Vagina (tissue), 2 donors: Measurements from ENCODE around the gene TYSND1.

Source experiments
- POLR2A ChIP-seq, 2 donors: fragments of 450-650 bp; IDR thresholded peaks; one replicate each; pipeline ENCODE4 v1.6.1; 2017; ENCODE audit warnings: antibody characterized with exemption in 2 of 2, mild to moderate bottlenecking in 2 of 2, moderate library complexity in 2 of 2
- POLR2AphosphoS5 ChIP-seq, 2 donors: sonication (generic); formaldehyde crosslinking; IDR thresholded peaks; one replicate each; pipeline ENCODE4 v1.9.0; 2017; ENCODE audit warnings: antibody characterized with exemption in 2 of 2, mild to moderate bottlenecking in 2 of 2, low read depth in 1 of 2; ENCODE audit not compliant: insufficient read depth in 1 of 2
- TF ChIP-seq, protein P1 (sequence below), 3 experiments: fragments of 450-650 bp in 2 of 3; fragments of 200-600 bp in 1 of 3; sonication (generic) in 1 of 3; IDR thresholded peaks; one replicate each; pipeline ENCODE4 v1.5.1; 2017 to 2019; ENCODE audit warnings: antibody characterized with exemption in 3 of 3, mild to moderate bottlenecking in 2 of 3, moderate library complexity in 2 of 3

GRCh38 chr10:70121281-70121949 is 25.1 kb downstream of the TYSND1 start:
- TF ChIP-seq, protein P1, sequence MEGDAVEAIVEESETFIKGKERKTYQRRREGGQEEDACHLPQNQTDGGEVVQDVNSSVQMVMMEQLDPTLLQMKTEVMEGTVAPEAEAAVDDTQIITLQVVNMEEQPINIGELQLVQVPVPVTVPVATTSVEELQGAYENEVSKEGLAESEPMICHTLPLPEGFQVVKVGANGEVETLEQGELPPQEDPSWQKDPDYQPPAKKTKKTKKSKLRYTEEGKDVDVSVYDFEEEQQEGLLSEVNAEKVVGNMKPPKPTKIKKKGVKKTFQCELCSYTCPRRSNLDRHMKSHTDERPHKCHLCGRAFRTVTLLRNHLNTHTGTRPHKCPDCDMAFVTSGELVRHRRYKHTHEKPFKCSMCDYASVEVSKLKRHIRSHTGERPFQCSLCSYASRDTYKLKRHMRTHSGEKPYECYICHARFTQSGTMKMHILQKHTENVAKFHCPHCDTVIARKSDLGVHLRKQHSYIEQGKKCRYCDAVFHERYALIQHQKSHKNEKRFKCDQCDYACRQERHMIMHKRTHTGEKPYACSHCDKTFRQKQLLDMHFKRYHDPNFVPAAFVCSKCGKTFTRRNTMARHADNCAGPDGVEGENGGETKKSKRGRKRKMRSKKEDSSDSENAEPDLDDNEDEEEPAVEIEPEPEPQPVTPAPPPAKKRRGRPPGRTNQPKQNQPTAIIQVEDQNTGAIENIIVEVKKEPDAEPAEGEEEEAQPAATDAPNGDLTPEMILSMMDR (IDR thresholded peaks at IDR 0.05) = no peak
- TF ChIP-seq POLR2A (IDR thresholded peaks at IDR 0.05) (no peak), POLR2AphosphoS5 (IDR thresholded peaks at IDR 0.05; ENCODE audit: insufficient read depth in 1 of 2, low read depth in 1 of 2) (no peak)
